ENCODE measurements around the gene ERC2. TPM values are rescaled to one million over a fixed set of nuclear protein-coding genes. Genes with fewer than 3 reads are reported as not detected.

Gene ERC2
- total RNA-seq, 1 donor from 2014 or later, result 1.5 TPM

DNA sequence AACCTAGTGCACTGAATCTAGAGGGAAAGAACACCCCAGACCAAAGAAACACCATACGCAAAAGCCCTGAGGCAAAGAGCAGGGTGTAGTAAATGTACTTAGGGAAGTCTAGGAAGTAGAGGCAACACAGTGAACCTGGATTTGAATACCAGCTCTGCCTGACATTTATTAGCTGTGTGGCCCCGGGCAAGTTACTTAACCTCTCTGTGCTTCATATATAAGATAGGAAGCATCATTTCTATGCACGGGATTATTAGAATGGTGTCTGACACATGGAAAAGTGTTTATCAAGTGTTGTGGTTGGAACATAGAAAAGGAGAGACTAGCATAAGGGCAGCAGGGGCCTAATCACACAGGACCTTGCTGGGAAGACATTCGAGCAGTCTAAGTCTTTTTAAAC lies 132.2 kb downstream of the ERC2 start:
- Histone ChIP-seq H3K27me3 (ENCODE audit: low read depth) (no peaks in the 10 kb centered on the region), H3K9me3 (no peaks in the 10 kb centered on the region), H3K4me3 (no peak overlapping the region), H3K27ac (no peak overlapping the region), H3K36me3 (no peaks in the 10 kb centered on the region), H3K4me1 (no peaks in the 10 kb centered on the region)
- ATAC-seq, result no peak
- intact Hi-C loops (cut with DNase I), result no loop called here
- TF ChIP-seq CTCF (IDR thresholded peaks at IDR 0.05), result no peak
- DNase-seq, result no peak

GRCh38 chr3:56324473-56324872 lies 143.8 kb downstream of the ERC2 start:
- Histone ChIP-seq H3K27ac (no peak overlapping the region), H3K36me3 (no peaks in the 10 kb centered on the region), H3K4me3 (no peak overlapping the region), H3K4me1 (no peaks in the 10 kb centered on the region), H3K27me3 (ENCODE audit: low read depth) (no peaks in the 10 kb centered on the region), H3K9me3 (no peaks in the 10 kb centered on the region)
- intact Hi-C loops (cut with DNase I), result no loop called here
- no peak for DNase-seq
- no peak for TF ChIP-seq CTCF (IDR thresholded peaks at IDR 0.05)
- ATAC-seq, result no peak

DNA sequence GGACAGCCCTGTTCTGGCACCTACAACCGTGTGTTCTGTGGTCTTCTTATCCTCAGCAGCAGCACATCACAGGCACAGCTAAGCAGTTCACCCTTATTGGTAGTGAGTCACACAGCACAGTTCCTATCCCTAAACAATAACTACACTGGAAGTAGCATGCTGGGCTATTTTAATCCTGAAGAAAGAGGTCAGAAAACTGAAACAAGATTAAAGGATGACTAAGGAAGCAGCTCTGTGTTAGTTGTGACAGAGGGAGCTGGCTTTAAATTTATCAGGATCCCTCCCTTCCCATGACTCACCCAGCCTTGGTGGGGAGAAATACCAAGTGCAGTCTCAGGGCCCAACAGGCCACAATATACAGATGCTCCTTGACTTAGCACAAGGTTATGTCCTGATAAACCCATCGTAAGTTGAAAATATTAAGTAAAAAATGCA lies 144.3 kb downstream of the ERC2 start:
- H3K36me3 ChIP-seq, result no peaks in the 10 kb centered on the region
- intact Hi-C loops (cut with DNase I), result no loop called here
- no peak overlapping the region for H3K4me3 ChIP-seq
- H3K27me3 ChIP-seq (ENCODE audit: low read depth), result no peaks in the 10 kb centered on the region
- ATAC-seq, result peak; percentile 52 to 54
- TF ChIP-seq CTCF (IDR thresholded peaks at IDR 0.05), result no peak
- H3K27ac ChIP-seq, result no peak overlapping the region
- H3K4me1 ChIP-seq, result no peaks in the 10 kb centered on the region
- DNase-seq, result no peak
- H3K9me3 ChIP-seq, result no peaks in the 10 kb centered on the region

DNA sequence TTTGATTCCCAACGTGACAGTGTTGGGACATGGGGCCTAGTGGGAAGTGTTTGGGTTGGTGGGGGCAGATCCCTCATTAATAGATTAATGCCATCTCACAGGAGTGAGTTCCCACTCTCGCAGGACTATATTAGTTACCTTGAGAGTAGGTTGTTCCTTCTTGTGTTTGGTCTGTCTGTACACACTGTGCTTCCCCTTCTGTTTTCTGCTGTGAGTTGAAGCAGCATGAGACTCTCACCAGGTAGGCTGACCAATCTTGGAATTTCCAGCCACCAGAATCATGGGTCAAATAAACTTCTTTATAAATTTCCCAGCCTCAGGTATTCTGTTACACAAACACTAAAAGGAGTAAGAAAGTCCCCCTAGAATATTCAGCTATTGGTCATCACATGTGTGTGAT lies 145.4 kb downstream of the ERC2 start:
- Histone ChIP-seq H3K27ac (no peak overlapping the region), H3K4me3 (no peak overlapping the region), H3K27me3 (ENCODE audit: low read depth) (peaks cover 3% of the 10 kb centered on the region), H3K4me1 (no peaks in the 10 kb centered on the region), H3K36me3 (no peaks in the 10 kb centered on the region), H3K9me3 (no peaks in the 10 kb centered on the region)
- DNase-seq, result no peak
- TF ChIP-seq CTCF (IDR thresholded peaks at IDR 0.05), result no peak
- no peak for ATAC-seq
- intact Hi-C loops (cut with DNase I), result no loop called here

- H3K4me1 ChIP-seq, result no peaks in the 10 kb centered on the region
- H3K27ac ChIP-seq, result no peak overlapping the region
- H3K36me3 ChIP-seq, result no peaks in the 10 kb centered on the region
- no peaks in the 10 kb centered on the region for H3K9me3 ChIP-seq
- DNase-seq, result no peak
- no peak overlapping the region for H3K4me3 ChIP-seq
- intact Hi-C loops (cut with DNase I), result no loop called here
- no peak for ATAC-seq
- TF ChIP-seq CTCF (IDR thresholded peaks at IDR 0.05), result no peak
- peaks cover 4% of the 10 kb centered on the region for H3K27me3 ChIP-seq (ENCODE audit: low read depth)
Measured at GRCh38 chr3:56321892-56322291, 146.4 kb downstream of the ERC2 start.

DNA sequence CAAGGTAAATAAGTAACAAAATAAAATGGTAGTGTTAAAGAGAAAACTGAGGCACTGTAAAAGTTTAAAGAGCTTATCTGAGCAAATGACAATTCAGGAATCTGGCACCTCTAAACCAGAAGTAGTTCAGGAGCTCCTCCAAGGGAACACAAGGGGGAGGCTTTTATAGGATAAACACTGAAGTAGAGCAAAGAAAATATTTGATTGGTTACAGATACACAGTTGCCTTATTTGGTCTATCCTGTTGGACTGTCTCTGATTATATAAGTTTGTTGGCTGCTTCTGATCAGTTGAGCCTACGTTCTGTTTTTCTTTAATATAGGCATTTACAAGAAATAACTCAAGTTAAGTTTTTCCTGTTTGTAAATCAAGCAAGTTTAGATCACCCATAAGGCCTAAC lies 146.9 kb downstream of the ERC2 start:
- H3K27ac ChIP-seq, result no peak overlapping the region
- intact Hi-C loops (cut with DNase I), result no loop called here
- H3K4me3 ChIP-seq, result no peak overlapping the region
- ATAC-seq, result no peak
- peaks cover 4% of the 10 kb centered on the region for H3K27me3 ChIP-seq (ENCODE audit: low read depth)
- H3K36me3 ChIP-seq, result no peaks in the 10 kb centered on the region
- H3K4me1 ChIP-seq, result no peaks in the 10 kb centered on the region
- no peak for DNase-seq
- no peak for TF ChIP-seq CTCF (IDR thresholded peaks at IDR 0.05)
- H3K9me3 ChIP-seq, result no peaks in the 10 kb centered on the region

Data from lower lobe of right lung (tissue), 2 donors.